GM18907 (cell line): Measurements from ENCODE around the gene GFOD1.

Experiments used
- ATAC-seq: cut with Tn5 transposase; IDR thresholded peaks from one replicate; pipeline ENCODE4 v1.9.1; 2021; ENCODE audit warnings: mild to moderate bottlenecking, moderate library complexity; ENCODE audit not compliant: unreplicated experiment

GFOD1 gene

DNA sequence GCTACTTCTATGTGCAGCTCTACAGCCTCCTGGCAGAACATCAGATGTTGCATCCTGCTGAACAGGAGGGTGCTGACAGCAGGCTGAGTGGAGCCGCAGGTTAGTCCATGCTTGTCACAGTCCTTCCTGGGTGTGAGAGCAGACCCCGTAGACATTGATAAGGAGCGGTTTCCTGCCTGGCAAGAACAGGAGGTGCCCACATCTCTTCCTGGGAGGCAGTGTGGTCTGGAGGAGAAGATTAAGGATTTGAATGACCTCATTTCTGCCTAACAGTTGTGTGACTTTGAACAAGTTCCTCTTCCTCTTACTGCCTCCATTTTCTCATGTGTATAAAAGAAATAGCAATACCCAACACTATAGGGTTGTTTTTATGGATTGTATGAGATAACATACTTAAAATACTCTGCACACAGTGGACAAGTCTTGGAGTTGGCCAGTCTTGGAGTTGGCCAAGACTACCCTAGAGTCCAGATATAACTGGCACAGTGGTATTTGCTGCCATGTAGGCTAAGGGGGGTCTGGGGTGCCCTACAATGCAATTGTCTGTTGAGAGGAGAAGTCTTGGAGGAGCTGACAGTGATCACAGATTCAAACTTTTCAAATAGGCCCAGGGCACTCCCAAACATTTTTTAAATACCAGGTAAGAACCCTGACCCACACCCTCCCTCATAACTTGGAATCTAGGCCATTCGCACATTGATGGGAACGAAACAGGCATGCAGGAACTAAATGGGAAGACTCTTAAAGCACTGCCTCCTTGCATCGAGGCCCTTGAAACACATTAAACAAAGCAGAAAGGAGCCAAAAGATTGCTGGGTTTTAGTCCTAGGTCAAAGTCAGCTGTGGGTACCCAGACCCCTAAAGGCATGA, 126.5 kb downstream of the GFOD1 start:
- no peak for ATAC-seq

DNA sequence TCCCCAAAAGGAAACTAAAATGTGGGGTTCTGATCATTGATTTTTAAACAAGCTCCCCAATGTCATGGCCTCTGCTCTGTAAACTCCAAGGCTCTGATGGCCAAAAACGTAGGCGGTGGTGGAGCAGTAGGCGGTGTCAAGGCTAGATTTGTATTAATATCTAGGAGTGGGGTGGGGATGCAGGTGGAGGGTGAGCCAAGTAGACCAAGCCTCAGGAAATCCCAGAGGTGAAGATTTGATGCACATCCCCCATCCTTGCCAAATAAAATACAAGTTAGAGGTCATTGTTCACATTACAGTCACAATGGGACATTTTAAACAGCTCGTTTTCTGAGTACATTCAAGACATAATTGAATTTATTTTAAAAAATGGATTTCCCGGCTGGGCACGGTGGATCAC, 128.1 kb downstream of the GFOD1 start:
- ATAC-seq = no peak

DNA sequence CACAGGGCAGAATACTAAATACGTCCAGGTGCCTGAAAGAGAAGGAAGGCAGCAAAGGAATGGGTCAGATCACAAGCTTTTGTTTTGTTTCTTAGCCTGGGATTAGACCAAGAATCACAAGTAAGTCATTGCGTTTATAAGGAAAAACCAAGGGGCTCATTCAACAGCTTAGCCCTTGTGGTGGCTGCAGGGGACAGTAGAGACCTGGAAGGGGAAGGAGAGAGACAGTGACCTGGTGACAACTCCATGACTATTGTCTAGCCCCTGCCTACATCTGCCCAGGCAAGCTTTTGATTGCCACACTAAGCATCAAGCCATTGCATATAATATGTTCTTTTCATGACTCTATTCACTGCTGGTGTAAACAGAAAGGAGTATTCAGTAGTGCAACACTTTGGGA, 128.9 kb downstream of the GFOD1 start:
- no peak for ATAC-seq

DNA sequence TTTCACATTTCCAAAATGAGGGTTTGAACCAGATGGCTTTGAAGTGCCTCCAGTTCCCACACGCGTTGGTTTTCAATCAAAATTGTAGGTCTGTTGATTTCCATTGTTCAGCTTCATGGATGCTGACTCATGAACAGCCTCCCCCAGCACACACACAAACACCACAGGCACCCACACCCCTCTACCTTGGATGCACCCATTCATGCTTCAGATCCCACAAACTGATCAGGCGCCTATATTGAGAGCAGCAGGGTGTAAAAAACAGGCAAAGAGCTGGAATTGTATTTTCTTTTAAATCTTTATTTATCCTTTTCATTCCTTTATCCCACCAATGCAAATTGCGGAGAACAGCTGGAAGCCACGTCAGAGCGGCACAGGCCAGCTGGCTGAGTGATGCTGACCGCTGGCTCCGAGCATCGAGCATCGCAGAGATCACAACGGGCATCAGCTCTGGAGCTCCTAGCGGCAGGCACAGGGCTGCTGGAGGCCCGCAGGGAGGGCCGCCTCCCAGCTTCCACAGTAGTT, 129.8 kb downstream of the GFOD1 start:
- ATAC-seq = no peak

DNA sequence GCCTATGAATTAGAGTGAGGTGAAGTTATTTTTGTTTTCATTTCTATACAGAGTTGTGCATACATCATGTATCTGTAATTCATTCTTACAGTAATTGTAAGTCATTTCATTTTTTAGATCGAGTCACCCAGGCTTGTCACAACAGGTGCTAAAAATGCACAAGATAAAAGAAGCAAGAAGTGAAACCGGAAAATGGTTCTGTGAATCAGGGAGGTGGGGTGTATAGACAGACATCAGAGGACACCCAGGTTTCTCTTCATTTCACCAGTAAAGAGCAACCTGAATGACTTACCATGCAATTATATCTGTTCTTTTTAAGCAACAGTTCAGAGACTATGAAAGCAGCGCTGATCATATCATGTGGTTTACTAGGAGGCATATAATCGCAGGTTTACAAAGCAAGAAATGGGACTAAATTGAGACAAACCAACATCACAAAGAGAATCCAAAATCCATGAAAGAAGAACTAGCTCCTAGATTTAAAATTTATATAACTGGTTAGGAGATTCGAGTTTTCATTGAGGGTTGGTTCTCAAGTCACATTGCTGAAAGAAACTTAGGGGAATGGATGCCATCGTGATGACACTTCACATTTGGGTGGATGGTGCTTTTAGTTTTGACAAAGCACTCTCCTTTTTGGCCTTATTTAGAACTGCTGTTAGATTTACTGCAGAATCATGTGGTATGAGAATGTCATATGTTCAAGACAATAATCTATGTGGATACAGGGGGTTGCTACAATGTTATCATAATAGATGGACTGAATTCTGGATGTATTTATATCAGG, 131.2 kb downstream of the GFOD1 start:
- peak; percentile 84 for ATAC-seq

DNA sequence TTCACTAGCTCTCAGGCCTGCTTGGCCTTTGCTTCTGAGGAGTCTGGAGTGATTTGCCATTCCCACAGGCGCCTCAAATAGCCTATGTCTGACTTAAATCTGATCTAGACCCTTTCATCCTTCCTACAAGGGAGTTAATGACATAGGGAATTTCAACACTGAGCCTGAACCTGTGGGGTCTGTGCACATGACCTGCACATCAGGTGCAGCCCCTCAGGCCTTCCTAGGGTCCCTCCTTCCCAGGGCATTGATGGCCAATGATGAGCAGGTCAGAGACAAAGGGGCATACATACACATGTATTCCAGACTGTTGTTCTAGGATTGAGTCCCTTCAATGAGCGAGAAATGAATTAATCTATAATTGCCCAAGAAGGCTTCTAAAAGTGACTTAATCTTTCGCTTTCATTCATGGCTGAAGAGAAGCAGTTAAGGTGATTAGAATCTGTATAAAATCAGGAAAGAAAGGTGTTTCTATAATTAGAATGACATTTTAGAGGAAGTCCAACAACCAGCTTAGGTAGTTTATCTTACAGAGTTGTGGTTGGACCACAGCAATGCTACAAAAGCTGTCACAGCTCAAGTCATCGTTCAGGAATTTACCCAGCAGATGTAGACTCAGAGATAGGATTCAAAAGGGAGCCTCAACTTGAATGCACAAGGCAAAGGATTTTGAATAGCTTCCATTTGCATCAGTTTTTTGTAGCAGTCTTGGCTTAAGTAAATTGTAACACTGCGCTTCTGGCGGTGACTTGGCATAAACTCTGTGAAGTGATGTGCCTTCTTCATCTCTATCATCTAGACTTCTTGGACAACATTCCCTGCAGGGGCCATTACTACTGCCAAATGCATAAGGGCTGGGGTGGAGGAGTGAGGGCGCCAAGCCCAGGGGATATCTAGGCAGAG, 132.1 kb downstream of the GFOD1 start:
- ATAC-seq = peak; percentile 32

DNA sequence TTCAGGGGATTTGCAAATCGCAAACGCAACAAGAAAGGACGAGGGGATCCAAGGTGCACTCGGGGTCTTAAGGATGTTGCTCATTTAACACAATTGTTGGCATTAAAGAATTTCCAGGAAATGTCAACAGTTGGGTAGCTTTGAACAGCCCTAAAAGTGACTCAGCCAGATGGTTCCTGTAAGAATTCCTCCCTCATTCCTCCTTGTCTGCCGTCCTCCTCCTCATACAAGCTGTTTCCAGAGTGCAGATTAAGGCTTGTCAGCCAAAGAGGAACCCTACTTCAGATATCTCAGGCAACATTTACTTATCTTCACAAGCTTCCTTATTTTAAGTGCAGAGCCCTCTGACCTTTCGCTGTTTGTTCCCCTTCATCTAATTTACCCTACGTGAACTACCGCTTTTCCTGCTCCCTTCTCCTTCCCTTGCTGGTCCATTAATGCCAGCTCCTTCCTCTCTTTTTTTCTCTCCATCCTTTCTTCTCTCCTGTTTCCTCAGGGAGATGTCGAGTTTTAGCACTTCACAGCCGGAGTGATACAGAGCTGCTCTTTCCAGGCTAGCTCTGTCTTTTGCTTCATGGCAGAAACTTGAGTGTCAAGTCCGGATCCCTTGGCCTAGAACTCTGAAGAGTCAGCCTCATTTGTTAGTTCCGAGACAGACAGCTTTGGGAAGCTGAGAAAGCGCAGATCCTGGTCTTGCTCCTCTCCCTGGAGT, 132.9 kb downstream of the GFOD1 start:
- no peak for ATAC-seq

DNA sequence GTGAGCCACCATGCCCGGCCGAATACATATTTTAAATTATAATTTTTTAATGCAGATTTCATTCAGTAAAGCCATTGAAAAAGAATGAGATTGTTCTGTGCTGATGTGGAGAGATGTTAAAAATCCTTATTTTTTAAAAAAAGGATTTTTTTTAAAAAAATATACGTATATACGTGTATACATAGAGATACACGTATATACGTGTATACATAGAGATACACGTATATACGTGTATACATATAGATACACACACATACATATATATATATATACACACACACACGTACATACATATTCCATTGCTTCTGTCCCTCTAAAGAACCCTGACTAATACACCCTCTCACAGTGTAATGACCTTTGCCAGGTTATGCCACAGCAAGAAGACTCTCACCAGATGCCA, 135.2 kb downstream of the GFOD1 start:
- ATAC-seq = no peak

DNA sequence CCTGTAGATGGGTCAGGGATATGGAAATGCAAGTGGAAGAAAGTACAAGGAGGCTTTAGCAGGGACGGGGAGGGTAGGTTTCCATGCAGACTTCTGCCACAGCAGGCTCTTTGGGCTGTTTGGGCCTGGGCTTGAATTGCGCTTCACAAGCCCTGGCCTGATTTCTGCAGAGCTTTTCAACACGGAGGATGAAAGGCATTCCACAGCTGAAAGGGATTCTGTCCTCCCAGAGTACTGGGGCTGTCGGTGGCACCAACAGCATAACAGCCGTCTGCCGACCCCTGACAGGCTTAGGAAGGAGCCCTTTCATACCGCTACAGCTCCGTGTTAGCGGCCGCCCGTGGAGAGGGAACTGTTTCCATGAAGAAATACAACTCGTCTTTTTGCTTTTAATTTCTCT, 136.1 kb downstream of the GFOD1 start:
- ATAC-seq = no peak

DNA sequence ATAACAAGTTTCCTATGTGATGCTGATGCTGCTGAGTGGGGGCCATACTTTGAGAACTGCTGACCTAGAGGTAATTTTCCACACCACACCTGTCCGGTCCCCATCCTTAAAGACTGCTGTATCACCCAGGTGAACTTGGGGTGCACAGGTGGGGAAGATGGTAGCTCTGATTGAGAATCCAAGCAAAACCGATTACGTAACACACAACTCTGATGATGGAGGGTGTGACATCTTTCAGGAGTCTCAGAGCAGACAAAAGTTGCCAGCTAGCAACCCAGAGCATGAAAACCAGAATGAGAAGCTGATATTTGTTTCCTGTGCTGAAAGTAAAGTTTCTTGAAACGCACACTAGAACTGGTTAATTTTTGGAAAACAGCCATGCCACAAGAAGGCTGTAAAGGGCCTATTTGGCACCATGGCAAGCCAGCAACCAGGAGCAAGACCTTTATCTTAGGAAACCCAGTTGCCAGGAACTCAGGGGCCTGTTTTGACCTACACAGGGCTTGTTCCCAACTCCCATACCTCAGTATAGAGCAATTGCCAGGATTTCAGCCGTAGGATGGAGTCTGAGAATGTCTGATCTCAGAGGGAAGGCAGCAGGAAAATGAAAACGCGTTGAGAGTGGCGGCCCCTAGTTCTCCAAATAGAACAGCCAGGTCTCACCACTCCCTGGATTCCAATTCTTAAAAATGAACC, 137.4 kb downstream of the GFOD1 start:
- no peak for ATAC-seq

DNA sequence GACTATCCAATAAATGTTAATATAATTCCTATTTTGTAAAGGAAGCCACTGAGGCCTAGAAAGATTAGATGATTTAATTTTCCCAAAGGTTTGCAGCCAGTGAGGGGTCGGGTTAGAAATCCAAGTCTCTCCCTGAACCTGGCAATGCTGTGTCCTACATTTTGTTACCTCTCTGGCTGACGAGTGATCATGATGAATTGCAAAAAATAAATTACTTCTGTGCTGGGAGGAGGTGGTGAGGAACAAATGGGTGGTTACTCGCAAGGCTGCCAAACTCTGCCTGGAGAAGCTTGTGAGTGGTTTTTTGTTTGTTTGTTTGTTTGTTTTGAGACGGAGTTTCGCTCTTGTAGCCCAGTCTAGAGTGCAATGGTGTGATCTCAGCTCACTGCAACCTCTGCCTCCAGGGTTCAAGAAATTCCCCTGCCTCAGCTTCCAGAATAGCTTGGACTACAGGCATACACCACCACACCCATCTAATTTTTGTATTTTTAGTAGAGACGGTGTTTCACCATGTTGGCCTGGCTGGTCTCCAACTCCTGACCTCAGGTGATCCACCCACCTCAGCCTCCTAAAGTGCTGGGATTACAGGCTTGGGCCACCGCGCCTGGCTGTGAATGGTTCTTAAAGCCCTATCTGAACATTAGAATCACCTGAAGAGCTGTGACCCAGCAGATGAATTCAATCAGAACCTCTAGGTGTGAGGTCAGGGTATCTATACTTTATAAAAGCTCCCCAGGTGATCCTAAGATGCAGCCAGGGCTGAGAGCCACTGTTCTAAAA, 138.9 kb downstream of the GFOD1 start:
- no peak for ATAC-seq

DNA sequence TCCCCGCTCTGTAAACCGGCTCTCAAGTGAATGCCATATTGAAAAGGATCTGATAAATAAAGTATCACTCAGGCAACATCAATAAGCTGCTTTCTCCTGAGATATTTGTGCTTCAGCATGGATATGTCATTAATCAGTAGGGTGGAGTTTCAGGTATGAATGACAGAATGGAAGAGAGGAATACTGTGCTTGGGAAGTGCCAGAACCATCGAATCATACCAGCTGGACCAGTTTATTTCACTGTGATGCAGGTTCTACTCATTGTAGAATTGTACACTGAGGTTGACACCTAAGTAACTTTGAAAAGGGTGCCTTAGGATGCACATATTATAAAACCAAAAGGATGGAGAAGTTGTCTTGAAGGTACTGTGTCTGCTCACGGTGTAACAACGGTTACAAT, 141.2 kb downstream of the GFOD1 start:
- ATAC-seq = no peak

DNA sequence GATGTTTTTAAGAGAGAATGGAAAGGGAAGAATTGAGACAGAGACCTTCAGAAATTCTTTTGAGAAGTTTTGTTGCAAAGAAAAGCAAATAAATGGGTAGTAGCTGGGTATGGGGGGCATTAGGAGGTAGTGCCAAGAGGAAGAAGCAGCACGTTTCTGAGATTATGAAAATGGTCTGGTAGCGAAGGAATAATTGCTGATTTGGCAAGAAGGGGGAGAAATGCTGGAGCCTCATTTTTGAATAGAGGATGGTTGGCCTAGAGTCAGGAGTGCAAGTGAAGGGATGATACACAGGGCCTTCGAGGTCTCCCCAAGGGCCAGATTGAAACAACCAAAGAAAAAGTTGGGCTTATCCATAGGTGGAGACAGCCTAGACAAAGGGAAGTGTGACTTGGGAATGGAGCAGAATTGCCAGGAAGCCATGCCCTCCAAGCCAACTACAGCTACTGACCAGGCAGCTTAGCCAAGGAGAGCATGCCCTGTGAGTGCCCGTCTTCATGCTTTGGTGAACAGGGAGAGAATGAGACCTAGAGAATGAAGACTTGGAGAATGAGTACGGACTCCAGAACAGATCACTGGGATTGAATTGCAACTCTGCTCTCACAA, 144.9 kb downstream of the GFOD1 start:
- no peak for ATAC-seq

DNA sequence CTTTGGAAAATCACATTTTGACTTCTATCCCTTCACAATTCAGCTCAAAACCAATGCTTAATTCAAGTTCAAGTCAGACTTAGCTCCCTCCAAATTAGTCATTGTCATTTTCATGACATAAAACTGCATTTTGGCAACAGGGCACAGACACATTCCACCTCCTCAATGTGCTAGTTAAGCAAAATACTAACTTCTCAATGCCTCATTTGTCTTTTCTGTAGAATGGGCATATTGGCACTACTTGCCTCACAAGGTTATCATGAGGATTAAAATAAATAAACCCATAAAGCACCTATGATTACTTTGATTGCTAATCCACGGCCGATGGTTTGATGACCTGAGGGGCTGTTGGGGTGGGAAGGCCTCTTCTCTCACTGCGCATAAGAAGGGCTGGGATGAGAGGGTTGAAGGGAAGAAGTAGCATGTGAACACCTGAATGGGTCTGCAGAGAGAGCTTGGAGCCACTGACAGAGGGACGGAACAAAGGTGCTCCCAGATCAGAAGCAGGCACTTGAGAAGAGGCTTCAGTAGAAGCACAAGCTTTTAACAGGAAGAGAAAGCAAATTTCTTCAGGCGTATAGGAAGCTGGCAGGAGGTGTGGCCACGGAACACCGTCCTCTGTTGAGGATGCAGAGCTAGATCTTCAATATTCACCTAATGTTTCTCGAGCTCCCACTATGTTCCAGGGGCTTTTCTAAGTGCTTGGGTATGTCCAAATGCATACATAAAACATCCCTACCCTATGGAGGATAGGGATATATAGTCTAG, 147.4 kb downstream of the GFOD1 start:
- no peak for ATAC-seq

DNA sequence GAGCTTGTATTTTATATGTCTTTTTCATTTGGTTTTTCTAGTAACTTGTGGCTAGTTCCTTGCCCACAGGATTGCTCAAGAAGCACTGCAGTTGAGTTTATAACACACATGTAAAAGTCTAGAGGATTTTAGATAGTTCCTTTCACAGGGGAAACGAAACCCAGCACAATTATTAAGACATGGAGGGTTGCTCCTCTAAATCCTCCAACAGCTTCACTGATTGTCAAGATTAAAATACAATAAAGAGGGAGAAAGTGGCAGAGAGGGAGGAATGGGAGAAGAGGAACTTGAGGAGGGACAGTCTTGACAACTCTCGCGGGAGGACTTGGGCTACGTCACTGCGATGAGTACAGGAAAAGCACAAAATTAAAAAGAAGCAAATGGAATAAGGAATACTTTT, 149.4 kb downstream of the GFOD1 start:
- ATAC-seq = no peak

DNA sequence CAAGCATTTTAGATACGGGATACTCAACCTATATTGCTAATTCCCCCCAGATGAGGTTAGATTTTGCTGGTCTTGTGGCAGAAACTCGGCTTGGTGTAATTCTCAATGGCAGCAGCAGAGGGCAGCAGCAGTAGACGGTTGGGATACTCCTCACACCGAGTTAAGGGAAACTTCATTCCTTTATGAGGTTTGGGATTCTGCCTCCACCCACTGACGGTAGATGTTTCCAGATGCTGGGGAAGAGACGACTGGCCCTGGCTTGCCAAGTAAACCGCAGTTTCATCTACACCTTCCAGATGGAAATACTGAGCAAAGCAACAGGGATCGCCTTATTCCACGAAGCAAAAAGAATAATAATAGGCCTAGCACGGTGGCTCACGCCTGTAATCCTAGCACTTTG, 150.8 kb downstream of the GFOD1 start:
- ATAC-seq = no peak

DNA sequence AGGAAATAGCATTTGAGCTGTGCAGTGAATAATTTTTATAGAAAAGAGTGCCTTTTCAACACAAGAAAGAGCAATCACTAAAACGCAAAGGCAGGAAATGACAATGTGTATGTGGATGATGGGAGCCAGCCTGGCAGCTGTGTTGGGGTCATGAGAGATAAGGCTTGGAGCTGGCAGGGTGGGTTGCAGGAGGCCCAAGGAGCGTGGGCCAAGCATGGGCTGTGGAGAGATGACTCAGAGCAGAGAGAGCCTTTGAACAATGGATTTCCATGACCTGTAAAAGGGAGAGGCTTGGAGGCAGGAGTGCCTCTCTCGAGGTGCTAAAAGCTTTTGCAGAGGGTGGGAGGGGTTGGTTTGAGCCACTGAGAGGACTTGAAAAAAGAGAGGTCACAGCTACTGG, 152.4 kb downstream of the GFOD1 start:
- no peak for ATAC-seq

DNA sequence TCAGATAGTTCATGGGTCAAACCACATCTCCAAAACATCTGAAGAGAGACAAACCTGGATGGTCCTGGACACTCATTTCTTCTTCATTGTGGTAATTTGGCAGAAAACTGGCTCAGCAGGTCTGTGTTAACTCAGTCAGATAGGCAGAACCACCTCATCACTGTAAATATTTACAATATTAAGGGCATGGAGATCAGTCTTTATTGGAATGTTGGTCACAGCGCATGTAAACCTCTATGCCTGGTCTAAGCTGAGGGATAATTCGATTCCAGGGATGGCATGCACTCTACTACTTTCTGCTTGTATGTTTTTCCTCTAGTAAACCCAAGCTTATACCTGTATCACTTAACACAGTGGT, 155.1 kb downstream of the GFOD1 start:
- ATAC-seq = no peak
